PFSK-1 (cell line): Measurements from ENCODE around the gene MGAT1.

ENCODE experiments used
- FOXP2 ChIP-seq: optimal IDR thresholded peaks from 2 replicates; pipeline ENCODE3; 2011; ENCODE audit warnings: borderline replicate concordance, control low read depth, inconsistent platforms; ENCODE audit not compliant: insufficient read depth; ENCODE audit errors: extremely low read length, extremely low read depth
- POLR2AphosphoS5 ChIP-seq: IDR thresholded peaks from 2 replicates; pipeline ENCODE4 v1.6.1; 2012; ENCODE audit warnings: low read depth, mild to moderate bottlenecking, control low read depth, low read length, moderate library complexity
- SIN3A ChIP-seq: IDR thresholded peaks from 2 replicates; pipeline ENCODE4 v1.6.1; 2012; ENCODE audit warnings: mild to moderate bottlenecking, low read length, moderate library complexity, borderline replicate concordance; ENCODE audit not compliant: insufficient read depth
- TAF1 ChIP-seq: IDR thresholded peaks from 2 replicates; pipeline ENCODE4 v1.6.1; 2012; ENCODE audit warnings: low read length, control low read depth, borderline replicate concordance; ENCODE audit not compliant: insufficient read depth
- TF ChIP-seq, protein P1 (sequence below), 2 experiments: IDR thresholded peaks; 2 replicates each; pipeline versions ENCODE4 v1.6.1 to v1.8.0; 2011 to 2012; ENCODE audit warnings: low read depth in 2 of 2, low read length in 2 of 2, control low read depth in 1 of 2, inconsistent platforms in 1 of 2, mild to moderate bottlenecking in 1 of 2, moderate library complexity in 1 of 2; ENCODE audit not compliant: insufficient read depth in 1 of 2

MGAT1 gene

DNA sequence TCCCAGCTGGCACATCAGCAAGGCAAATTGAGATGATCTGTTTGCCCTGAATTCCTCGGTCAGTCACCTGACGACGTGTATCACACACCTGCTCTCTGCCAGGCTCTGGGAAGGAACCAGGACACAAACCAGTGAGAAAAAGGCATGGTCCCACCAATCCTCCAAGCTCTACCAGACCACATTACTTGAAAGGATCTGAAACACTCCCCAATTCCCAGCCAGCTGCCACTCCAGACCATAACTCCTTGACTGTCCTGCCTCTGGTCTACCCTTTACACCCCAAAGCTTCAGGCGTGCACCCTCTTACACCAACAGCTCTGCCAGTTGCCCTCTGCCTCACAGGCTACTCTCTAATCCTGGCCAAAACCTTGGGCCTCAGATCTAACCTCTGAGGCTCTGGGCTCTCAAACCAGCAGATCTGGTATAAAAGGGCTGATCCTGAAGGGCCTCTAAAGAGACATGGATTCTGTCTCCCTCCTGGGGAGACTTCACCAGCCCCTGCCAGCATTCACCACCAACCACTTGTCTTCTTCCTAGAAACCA is 6.8 kb downstream of the MGAT1 start:
- TF ChIP-seq SIN3A (no peak), TAF1 (no peak), POLR2AphosphoS5 (no peak), FOXP2 (no peak)

- no peak for TF ChIP-seq SIN3A
- no peak for TF ChIP-seq POLR2AphosphoS5
- TF ChIP-seq TAF1: no peak
- no peak for TF ChIP-seq FOXP2
- TF ChIP-seq, protein P1, sequence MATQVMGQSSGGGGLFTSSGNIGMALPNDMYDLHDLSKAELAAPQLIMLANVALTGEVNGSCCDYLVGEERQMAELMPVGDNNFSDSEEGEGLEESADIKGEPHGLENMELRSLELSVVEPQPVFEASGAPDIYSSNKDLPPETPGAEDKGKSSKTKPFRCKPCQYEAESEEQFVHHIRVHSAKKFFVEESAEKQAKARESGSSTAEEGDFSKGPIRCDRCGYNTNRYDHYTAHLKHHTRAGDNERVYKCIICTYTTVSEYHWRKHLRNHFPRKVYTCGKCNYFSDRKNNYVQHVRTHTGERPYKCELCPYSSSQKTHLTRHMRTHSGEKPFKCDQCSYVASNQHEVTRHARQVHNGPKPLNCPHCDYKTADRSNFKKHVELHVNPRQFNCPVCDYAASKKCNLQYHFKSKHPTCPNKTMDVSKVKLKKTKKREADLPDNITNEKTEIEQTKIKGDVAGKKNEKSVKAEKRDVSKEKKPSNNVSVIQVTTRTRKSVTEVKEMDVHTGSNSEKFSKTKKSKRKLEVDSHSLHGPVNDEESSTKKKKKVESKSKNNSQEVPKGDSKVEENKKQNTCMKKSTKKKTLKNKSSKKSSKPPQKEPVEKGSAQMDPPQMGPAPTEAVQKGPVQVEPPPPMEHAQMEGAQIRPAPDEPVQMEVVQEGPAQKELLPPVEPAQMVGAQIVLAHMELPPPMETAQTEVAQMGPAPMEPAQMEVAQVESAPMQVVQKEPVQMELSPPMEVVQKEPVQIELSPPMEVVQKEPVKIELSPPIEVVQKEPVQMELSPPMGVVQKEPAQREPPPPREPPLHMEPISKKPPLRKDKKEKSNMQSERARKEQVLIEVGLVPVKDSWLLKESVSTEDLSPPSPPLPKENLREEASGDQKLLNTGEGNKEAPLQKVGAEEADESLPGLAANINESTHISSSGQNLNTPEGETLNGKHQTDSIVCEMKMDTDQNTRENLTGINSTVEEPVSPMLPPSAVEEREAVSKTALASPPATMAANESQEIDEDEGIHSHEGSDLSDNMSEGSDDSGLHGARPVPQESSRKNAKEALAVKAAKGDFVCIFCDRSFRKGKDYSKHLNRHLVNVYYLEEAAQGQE (IDR thresholded peaks at IDR 0.05; ENCODE audit: insufficient read depth in 1 of 2, low read depth in 2 of 2, low read length in 2 of 2): no peak
These were observed 9.7 kb downstream of the MGAT1 start for GRCh38 chr5:180792965-180793287.

- TF ChIP-seq TAF1: no peak
- TF ChIP-seq POLR2AphosphoS5: no peak
- TF ChIP-seq, protein P1 (IDR thresholded peaks at IDR 0.05; ENCODE audit: insufficient read depth in 1 of 2, low read depth in 2 of 2, low read length in 2 of 2): no peak
- no peak for TF ChIP-seq SIN3A
- no peak for TF ChIP-seq FOXP2
These were observed 10.2 kb downstream of the MGAT1 start for GRCh38 chr5:180792287-180792964.

DNA sequence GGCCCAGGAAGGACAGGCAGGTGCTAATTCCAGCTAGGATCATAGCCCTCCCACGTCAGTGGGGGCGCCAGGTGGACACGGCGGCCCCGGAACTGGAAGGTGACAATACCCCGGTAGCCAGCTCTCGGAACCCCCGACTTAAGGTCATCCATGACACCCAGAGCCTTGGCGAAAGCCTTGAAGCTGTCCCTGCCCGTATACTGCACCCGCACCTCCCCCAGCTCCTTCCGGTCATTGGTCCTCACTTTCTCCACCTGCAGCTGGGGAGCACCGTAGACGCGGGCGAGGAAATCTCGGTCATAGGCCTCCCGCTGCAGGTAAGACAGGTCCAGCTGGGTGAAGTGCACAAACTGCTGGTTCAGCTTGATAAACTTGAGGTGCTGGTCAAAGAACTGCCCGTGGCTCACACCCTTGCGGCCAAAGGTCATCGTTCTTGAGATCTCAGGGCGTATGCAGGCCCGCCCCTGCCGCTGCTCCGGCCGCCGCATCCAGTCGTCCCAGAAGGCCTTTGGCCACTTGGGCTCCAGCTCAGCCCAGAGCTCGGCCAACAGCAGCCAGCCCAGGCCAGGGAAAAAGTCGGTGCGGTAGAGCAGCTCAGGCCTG is 10.9 kb downstream of the MGAT1 start:
- TF ChIP-seq POLR2AphosphoS5 (no peak), FOXP2 (no peak), TAF1 (no peak), SIN3A (no peak)
- TF ChIP-seq, protein P1 (IDR thresholded peaks at IDR 0.05; ENCODE audit: insufficient read depth in 1 of 2, low read depth in 2 of 2, low read length in 2 of 2): no peak

DNA sequence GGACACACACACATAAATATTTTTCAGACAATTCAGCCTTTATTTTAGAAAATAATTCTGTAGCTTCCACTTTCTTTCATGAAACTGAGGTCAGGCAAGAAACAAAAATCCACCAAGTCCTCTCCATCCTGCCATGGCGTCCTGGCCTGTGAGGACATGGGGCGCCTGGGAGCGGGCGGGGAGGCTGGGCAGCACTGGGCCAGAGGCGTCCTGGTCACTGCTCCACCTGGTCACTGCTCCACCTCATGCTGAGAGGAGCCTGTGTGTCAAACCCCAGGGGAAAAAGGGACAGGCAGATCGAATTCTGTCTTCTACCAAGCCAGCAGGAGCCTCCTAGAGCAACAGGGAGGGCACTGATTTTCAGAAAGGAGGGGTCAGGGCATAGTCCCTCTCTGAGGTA is 12.1 kb downstream of the MGAT1 start:
- TF ChIP-seq FOXP2: no peak
- TF ChIP-seq TAF1: no peak
- TF ChIP-seq, protein P1 (IDR thresholded peaks at IDR 0.05; ENCODE audit: insufficient read depth in 1 of 2, low read depth in 2 of 2, low read length in 2 of 2): no peak
- no peak for TF ChIP-seq SIN3A
- no peak for TF ChIP-seq POLR2AphosphoS5
